Dendritic cell treated with granulocyte-macrophage colony-stimulating factor and Interleukin-4, amounts not matched to agents 40 ng/mL and 50 ng/mL, for 4 days (primary cell): ENCODE measurements around the gene NFIX.
A peak's percentile ranks its signal among the peaks of the same experiment; 100 is the strongest.

Experiments used
- H3K27ac Mint-ChIP-seq: one replicate; pipeline ENCODE4 v1.8.0; 2022; ENCODE audit warnings: mild to moderate bottlenecking, mixed read lengths
- H3K27me3 Mint-ChIP-seq: one replicate; pipeline ENCODE4 v1.8.0; 2022; ENCODE audit warnings: mild to moderate bottlenecking, mixed read lengths
- H3K36me3 Mint-ChIP-seq: one replicate; pipeline ENCODE4 v1.8.0; 2022; ENCODE audit warnings: low read depth, mixed read lengths
- H3K4me1 Mint-ChIP-seq: one replicate; pipeline ENCODE4 v1.8.0; 2022; ENCODE audit warnings: low read depth, mixed read lengths
- H3K4me3 Mint-ChIP-seq: one replicate; pipeline ENCODE4 v1.8.0; 2022; ENCODE audit warnings: mild to moderate bottlenecking, moderate library complexity, mixed read lengths
- H3K9me3 Mint-ChIP-seq: one replicate; pipeline ENCODE4 v1.8.0; 2022; ENCODE audit warnings: mixed read lengths
- intact Hi-C: fragments of 100-400 bp; cut with micrococcal nuclease; formaldehyde crosslinking; loops from one replicate; pipeline ENCODE4 v1.15.0; 2022

NFIX gene

DNA sequence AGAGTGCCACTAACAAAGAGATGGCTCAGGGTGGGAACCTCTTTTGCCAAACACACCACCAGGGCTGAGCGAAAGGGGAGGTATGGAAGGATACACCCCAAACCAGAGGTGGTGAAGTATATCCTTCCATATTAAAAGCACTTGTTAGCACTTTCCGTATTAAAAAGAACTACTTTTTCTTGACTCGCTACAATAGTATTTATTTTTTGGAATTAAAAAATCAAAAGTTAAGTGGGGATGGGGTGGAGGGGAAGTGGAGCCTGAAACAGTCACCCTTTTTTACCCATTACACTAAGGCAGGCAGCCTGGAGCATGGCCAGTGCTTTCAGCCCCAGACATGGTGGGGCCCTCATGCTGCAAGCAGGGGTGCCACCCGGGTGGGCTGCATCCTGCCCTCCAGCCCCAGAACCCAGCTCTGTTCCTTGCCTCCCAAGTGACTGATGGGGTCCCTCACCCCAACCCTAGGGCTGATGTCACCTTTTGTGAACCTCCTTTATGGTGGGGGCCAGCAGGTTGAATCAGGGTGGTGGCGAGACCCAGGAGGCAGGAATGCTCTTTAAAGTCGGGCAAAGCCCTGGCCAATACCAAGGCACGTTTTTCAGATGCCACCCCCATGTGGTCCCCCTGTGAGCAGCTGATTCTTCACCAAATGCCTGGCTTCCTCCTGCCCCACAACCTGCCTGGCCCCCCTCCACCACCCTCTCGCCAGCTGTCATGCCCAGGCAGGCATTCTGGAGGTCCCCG lies 76.3 kb downstream of the NFIX start:
- Mint-ChIP-seq H3K27me3 (peaks cover 4% of the 10 kb centered on the region), H3K36me3 (no peaks in the 10 kb centered on the region), H3K4me1 (peaks cover 8% of the 10 kb centered on the region), H3K4me3 (no peak overlapping the region), H3K9me3 (no peaks in the 10 kb centered on the region), H3K27ac (no peak overlapping the region)
- intact Hi-C loops = no loop called here

GRCh38 chr19:13072188-13072908 lies 77.1 kb downstream of the NFIX start:
- Mint-ChIP-seq H3K9me3 (no peaks in the 10 kb centered on the region), H3K27ac (no peak overlapping the region), H3K36me3 (no peaks in the 10 kb centered on the region), H3K27me3 (peaks cover 7% of the 10 kb centered on the region), H3K4me3 (no peak overlapping the region), H3K4me1 (peaks cover 9% of the 10 kb centered on the region)
- intact Hi-C loops = no loop called here

- Mint-ChIP-seq H3K9me3 (no peaks in the 10 kb centered on the region), H3K4me1 (peaks cover 6% of the 10 kb centered on the region), H3K4me3 (no peak overlapping the region), H3K27ac (no peak overlapping the region), H3K36me3 (no peaks in the 10 kb centered on the region), H3K27me3 (peaks cover 12% of the 10 kb centered on the region)
- intact Hi-C loops = no loop called here
These were observed 78.0 kb downstream of the NFIX start for GRCh38 chr19:13073263-13073662.

DNA sequence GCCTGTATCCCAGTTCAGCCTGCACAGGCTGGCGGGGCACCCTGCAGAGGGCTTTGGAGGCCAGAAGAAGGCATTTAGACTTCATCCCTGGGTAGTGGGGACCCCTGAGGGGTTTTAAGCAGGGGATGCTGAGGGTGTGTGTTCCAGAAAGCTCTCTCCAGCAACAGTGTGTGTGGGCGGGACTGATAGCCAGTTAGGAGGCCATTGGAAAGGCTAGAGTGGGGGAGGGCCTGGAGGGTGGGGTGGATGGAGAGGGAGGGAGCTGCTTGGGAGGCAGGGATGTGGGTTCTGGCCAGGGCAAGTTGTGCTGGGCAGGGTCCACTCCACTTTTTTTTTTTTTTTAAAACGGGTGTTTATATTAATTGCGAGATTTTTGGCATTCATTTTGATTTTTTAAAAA lies 79.1 kb downstream of the NFIX start:
- H3K4me1 Mint-ChIP-seq = peaks cover 13% of the 10 kb centered on the region
- no peaks in the 10 kb centered on the region for H3K9me3 Mint-ChIP-seq
- intact Hi-C loops = no loop called here
- no peaks in the 10 kb centered on the region for H3K36me3 Mint-ChIP-seq
- H3K27ac Mint-ChIP-seq = no peak overlapping the region
- peaks cover 10% of the 10 kb centered on the region for H3K27me3 Mint-ChIP-seq
- H3K4me3 Mint-ChIP-seq = no peak overlapping the region

DNA sequence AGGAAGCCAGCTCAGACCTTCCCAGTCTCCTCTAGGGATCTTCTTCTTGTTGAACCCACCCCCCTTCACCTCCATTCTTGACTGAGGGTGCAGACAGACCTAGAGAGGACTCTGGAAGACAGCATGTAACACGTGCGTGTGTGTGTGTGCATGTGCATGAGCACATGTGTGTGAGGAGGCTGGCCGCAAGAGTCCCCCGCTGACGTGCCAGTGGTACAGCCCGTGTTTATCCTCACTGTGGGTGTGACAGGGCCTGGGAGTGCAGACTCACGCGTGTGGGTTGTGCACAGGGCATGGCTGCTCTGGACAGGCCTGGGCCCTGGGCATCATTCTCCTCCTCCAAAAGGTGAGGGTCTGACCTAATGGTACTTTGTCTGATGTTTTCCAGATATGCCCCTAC lies 81.0 kb downstream of the NFIX start:
- Mint-ChIP-seq H3K4me3 (no peak overlapping the region), H3K9me3 (no peaks in the 10 kb centered on the region), H3K27ac (no peak overlapping the region), H3K4me1 (peaks cover 18% of the 10 kb centered on the region), H3K27me3 (peaks cover 11% of the 10 kb centered on the region), H3K36me3 (no peaks in the 10 kb centered on the region)
- intact Hi-C loops = no loop called here

DNA sequence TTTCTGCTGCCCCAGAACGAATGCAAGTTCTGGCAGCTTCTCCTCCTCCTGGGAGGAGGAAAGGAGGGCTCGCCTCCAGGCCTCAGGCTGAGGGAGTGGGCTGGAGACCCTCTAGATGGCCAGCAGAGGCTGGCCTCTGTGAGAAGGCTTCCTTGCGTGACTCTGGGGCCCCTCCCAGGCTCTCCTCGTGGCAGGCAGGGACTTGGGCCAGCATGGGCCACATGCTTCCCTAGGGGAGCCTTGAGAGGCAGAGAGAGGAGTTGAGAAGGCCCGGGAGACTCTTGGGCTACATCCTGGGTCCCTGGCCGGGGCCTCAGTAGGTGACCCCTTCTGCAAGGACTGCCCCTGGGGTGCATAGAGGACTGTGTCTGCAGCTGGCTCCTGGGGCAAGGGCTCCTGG lies 81.5 kb downstream of the NFIX start:
- no peaks in the 10 kb centered on the region for H3K36me3 Mint-ChIP-seq
- H3K4me3 Mint-ChIP-seq = no peak overlapping the region
- peaks cover 14% of the 10 kb centered on the region for H3K27me3 Mint-ChIP-seq
- H3K27ac Mint-ChIP-seq = no peak overlapping the region
- H3K4me1 Mint-ChIP-seq = peaks cover 18% of the 10 kb centered on the region
- intact Hi-C loops = no loop called here
- no peaks in the 10 kb centered on the region for H3K9me3 Mint-ChIP-seq

- H3K4me3 Mint-ChIP-seq = no peak overlapping the region
- no peak overlapping the region for H3K27ac Mint-ChIP-seq
- H3K36me3 Mint-ChIP-seq = no peaks in the 10 kb centered on the region
- peaks cover 14% of the 10 kb centered on the region for H3K27me3 Mint-ChIP-seq
- no peaks in the 10 kb centered on the region for H3K9me3 Mint-ChIP-seq
- intact Hi-C loops = no loop called here
- H3K4me1 Mint-ChIP-seq = peaks cover 18% of the 10 kb centered on the region
These were observed 82.0 kb downstream of the NFIX start for GRCh38 chr19:13077240-13077639.

- Mint-ChIP-seq H3K4me3 (no peak overlapping the region), H3K36me3 (no peaks in the 10 kb centered on the region), H3K9me3 (no peaks in the 10 kb centered on the region), H3K27me3 (peaks cover 14% of the 10 kb centered on the region), H3K4me1 (peaks cover 18% of the 10 kb centered on the region), H3K27ac (no peak overlapping the region)
- intact Hi-C loops = no loop called here
These were observed 83.1 kb downstream of the NFIX start for GRCh38 chr19:13078381-13078780.

- Mint-ChIP-seq H3K9me3 (no peaks in the 10 kb centered on the region), H3K27me3 (peaks cover 14% of the 10 kb centered on the region), H3K4me1 (peaks cover 18% of the 10 kb centered on the region), H3K27ac (peak overlapping the region; percentile 7), H3K4me3 (no peak overlapping the region), H3K36me3 (no peaks in the 10 kb centered on the region)
- intact Hi-C loops = no loop called here
These were observed 83.7 kb downstream of the NFIX start for GRCh38 chr19:13078897-13079541.

- Mint-ChIP-seq H3K36me3 (no peaks in the 10 kb centered on the region), H3K27me3 (peaks cover 16% of the 10 kb centered on the region), H3K4me3 (no peak overlapping the region), H3K9me3 (no peaks in the 10 kb centered on the region), H3K4me1 (peaks cover 18% of the 10 kb centered on the region), H3K27ac (peak overlapping the region; percentile 7)
- intact Hi-C loops = no loop called here
These were observed 84.3 kb downstream of the NFIX start for GRCh38 chr19:13079542-13079986.

DNA sequence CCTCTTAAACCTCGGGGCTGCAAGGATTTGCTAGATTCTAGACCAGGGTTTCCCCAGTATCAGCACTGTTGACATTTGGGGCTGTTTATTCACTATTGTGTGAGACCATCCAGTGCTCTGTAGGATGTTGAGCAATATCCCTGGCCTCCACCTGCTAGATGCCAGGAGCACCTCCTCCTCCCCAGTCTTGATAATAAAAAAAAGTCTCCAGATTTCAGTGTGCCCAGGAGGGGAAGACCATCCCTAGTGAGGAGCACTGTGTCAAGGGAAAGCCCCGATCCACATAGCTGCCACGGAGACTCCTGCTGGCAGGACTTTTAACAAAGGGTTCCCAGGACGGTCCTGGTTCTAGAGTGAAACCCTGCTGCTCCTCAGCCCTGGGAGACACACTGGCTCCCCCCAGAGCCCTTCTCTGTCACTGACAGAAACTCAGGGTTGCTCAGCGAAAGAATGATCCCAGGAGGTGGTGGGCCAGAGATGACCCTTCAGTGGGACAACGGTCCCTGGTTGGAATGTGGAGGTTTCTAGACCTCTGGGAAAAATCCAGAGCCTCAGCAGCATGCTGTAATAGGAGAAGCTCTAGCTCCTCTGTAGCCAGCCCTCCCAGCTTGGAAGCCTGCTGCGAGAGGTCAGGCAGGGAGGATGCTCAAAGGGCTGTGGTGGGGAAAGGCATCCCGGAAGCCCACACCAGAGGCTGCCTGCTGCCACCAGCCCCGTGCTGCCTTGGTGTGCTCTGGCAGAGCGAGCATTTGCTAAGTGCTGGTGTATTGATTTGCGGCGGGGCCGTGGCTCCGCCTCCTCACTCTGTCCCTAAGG lies 87.1 kb downstream of the NFIX start:
- Mint-ChIP-seq H3K27ac (no peak overlapping the region), H3K36me3 (no peaks in the 10 kb centered on the region), H3K4me3 (no peak overlapping the region), H3K4me1 (peaks cover 25% of the 10 kb centered on the region), H3K27me3 (peaks cover 13% of the 10 kb centered on the region), H3K9me3 (no peaks in the 10 kb centered on the region)
- intact Hi-C loops = no loop called here

DNA sequence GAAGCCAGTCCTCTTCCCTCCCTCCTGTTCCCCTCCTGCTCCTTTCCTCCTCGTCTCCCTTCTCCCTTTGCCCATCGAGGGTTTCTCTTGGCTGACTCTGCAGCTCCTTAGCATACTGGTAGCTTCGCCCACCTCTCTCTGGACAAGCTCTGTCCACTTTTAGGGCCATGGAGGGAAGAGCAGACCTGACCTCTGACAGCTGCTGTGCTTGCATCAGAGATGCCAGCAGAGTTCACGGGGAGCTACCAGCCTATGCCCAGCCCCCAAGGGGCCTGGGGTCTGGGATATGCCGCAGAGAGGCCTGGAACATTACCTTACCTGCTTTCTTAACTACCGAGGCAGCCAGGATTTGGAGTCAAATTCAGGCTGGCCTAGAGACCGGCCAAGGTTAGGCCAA lies 87.7 kb downstream of the NFIX start:
- H3K27me3 Mint-ChIP-seq = peaks cover 9% of the 10 kb centered on the region
- no peaks in the 10 kb centered on the region for H3K9me3 Mint-ChIP-seq
- H3K4me1 Mint-ChIP-seq = peaks cover 25% of the 10 kb centered on the region
- H3K36me3 Mint-ChIP-seq = no peaks in the 10 kb centered on the region
- H3K27ac Mint-ChIP-seq = no peak overlapping the region
- intact Hi-C loops = no loop called here
- H3K4me3 Mint-ChIP-seq = no peak overlapping the region

DNA sequence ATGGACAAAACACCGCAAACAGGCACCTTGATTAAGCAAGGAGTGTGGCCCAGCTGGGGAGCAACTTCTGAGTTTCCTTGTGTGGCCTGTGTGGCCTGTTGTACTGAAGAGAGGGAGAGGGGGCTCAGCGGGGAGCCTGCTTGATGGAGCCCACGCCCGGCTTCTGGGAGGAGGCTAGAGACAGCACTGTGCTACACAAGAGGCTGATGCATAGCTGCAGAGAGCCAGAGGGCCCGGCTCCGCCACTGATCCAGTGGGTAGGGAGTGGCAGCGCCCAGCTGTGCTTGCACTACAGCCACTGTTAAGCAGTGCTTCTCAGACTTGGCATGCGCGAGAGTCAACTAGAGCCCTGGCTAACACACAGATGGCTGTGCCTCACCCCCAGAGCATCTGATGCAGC lies 88.4 kb downstream of the NFIX start:
- Mint-ChIP-seq H3K27ac (no peak overlapping the region), H3K4me1 (peaks cover 25% of the 10 kb centered on the region), H3K27me3 (peaks cover 8% of the 10 kb centered on the region), H3K36me3 (no peaks in the 10 kb centered on the region), H3K4me3 (no peak overlapping the region), H3K9me3 (no peaks in the 10 kb centered on the region)
- intact Hi-C loops = no loop called here

DNA sequence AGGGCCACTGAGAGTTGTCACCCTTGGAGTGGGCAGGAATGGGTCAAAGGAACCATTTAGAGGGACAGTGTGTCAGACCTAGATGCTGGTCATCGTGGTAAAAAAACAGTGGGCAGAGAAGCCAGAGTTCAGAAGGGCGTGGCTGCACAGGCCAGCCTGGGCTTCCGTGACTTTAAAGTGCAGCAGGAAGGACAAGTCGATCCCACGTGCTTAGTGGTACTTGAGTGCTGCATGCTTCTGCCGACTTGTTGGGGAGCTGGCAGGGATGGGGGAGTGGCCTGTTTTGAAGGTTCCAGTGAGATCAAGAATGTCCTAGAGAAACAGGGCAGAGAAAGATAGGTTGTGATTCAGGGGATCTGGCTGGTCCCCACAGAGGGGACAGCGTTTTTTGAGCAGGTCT lies 90.4 kb downstream of the NFIX start:
- H3K4me3 Mint-ChIP-seq = no peak overlapping the region
- no peaks in the 10 kb centered on the region for H3K36me3 Mint-ChIP-seq
- H3K27ac Mint-ChIP-seq = no peak overlapping the region
- no peaks in the 10 kb centered on the region for H3K9me3 Mint-ChIP-seq
- intact Hi-C loops = no loop called here
- H3K4me1 Mint-ChIP-seq = peaks cover 12% of the 10 kb centered on the region
- H3K27me3 Mint-ChIP-seq = peaks cover 5% of the 10 kb centered on the region
